Neutrophil (primary cell): ENCODE measurements around the gene ETS1.

ENCODE experiments used
- H3K27ac ChIP-seq: fragments of 200-600 bp; sonication (generic); 2 replicates; pipeline ENCODE4 v1.5.1; 2016; ENCODE audit warnings: mild to moderate bottlenecking, moderate library complexity
- H3K27me3 ChIP-seq: fragments of 200-600 bp; sonication (generic); 2 replicates; pipeline ENCODE4 v1.6.0; 2016; ENCODE audit warnings: mild to moderate bottlenecking
- H3K36me3 ChIP-seq: fragments of 200-600 bp; sonication (generic); 2 replicates; pipeline ENCODE4 v1.5.1; 2017
- H3K4me1 ChIP-seq, 2 experiments: fragments of 200-600 bp in 1 of 2; sonication (generic) in 1 of 2; 1 replicate in 1 of 2; 2 replicates in 1 of 2; pipeline versions ENCODE4 v1.5.1 to v1.6.1; 2013 to 2016; ENCODE audit warnings: low read depth in 1 of 2, low read length in 1 of 2, mild to moderate bottlenecking in 1 of 2, moderate library complexity in 1 of 2; ENCODE audit not compliant: control insufficient read depth in 1 of 2, insufficient read depth in 1 of 2
- H3K4me3 ChIP-seq, 2 experiments: fragments of 200-600 bp in 1 of 2; sonication (generic) in 1 of 2; 1 replicate in 1 of 2; 2 replicates in 1 of 2; pipeline ENCODE4 v1.5.1; 2013 to 2016; ENCODE audit warnings: low read depth in 1 of 2, low read length in 1 of 2, mild to moderate bottlenecking in 1 of 2, moderate library complexity in 1 of 2
- H3K9me3 ChIP-seq: fragments of 200-600 bp; sonication (generic); 2 replicates; pipeline ENCODE4 v1.5.1; 2016
- TF ChIP-seq, protein P1 (sequence below): fragments of 200-600 bp; sonication (generic); IDR thresholded peaks from 2 replicates; pipeline ENCODE4 v1.5.1; 2016; ENCODE audit warnings: antibody characterized with exemption

The ETS1 gene

DNA sequence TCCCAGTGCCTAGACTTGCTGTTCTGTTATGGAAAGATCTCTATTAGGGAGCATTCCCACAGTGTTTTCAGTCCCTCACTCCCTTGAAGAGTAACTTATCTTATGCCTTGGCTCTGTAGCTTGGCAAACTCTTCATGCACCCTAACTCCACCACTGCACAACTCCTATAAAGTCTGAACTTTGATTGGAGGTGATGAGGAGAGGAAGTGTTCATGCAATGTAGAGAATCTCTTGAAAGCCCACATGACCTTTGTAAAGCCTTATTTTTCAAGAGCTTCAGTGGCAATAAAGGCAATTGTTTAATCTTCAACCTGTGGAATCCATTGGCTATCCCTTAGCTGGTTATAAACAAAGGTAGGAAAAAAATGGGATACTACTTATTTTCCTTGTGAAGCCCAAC is 176.2 kb downstream of the ETS1 start:
- Histone ChIP-seq H3K4me3 (no peak overlapping the region), H3K9me3 (no peaks in the 10 kb centered on the region), H3K27me3 (no peaks in the 10 kb centered on the region), H3K27ac (no peak overlapping the region), H3K36me3 (no peaks in the 10 kb centered on the region), H3K4me1 (no peaks in the 10 kb centered on the region)
- TF ChIP-seq, protein P1, sequence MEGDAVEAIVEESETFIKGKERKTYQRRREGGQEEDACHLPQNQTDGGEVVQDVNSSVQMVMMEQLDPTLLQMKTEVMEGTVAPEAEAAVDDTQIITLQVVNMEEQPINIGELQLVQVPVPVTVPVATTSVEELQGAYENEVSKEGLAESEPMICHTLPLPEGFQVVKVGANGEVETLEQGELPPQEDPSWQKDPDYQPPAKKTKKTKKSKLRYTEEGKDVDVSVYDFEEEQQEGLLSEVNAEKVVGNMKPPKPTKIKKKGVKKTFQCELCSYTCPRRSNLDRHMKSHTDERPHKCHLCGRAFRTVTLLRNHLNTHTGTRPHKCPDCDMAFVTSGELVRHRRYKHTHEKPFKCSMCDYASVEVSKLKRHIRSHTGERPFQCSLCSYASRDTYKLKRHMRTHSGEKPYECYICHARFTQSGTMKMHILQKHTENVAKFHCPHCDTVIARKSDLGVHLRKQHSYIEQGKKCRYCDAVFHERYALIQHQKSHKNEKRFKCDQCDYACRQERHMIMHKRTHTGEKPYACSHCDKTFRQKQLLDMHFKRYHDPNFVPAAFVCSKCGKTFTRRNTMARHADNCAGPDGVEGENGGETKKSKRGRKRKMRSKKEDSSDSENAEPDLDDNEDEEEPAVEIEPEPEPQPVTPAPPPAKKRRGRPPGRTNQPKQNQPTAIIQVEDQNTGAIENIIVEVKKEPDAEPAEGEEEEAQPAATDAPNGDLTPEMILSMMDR, result no peak

- Histone ChIP-seq H3K4me1 (peaks cover 0 to 3% of the 10 kb centered on the region in 2 experiments), H3K27me3 (no peaks in the 10 kb centered on the region), H3K27ac (no peak overlapping the region), H3K9me3 (no peaks in the 10 kb centered on the region), H3K36me3 (no peaks in the 10 kb centered on the region), H3K4me3 (no peak overlapping the region)
- TF ChIP-seq, protein P1, result no peak
Observed at GRCh38 chr11:128409476-128409875, 177.9 kb downstream of the ETS1 start.
